Measurements from ENCODE around the gene ANKRD11.
A peak's percentile ranks its signal among the peaks of the same experiment; 100 is the strongest.

ANKRD11 gene

DNA sequence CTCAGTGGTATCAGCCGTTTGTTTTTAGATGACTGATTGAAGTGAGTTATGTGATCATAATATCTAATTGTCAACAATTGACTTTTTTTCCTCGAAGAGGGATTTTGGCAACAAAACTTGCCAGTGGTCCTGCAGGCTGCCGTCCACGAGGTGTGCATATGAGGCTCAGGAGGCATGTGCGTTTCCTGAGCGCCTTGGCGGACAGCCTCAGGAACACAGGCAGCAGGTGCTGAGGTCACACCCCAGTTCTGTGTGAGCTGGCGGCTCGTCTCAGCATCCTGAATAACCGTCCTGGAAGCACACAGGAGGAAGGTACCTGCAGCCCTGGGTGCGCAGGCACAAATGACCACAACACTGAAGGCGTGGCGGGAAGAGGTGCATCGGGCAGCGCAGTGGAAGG lies 29.5 kb upstream of the ANKRD11 start:
- no peak for DNase-seq (ENCODE audit: low read depth)
- TF ChIP-seq, protein P1, sequence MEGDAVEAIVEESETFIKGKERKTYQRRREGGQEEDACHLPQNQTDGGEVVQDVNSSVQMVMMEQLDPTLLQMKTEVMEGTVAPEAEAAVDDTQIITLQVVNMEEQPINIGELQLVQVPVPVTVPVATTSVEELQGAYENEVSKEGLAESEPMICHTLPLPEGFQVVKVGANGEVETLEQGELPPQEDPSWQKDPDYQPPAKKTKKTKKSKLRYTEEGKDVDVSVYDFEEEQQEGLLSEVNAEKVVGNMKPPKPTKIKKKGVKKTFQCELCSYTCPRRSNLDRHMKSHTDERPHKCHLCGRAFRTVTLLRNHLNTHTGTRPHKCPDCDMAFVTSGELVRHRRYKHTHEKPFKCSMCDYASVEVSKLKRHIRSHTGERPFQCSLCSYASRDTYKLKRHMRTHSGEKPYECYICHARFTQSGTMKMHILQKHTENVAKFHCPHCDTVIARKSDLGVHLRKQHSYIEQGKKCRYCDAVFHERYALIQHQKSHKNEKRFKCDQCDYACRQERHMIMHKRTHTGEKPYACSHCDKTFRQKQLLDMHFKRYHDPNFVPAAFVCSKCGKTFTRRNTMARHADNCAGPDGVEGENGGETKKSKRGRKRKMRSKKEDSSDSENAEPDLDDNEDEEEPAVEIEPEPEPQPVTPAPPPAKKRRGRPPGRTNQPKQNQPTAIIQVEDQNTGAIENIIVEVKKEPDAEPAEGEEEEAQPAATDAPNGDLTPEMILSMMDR (conservative IDR thresholded peaks at IDR 0.05; ENCODE audit: low read depth, low read length): no peak
- H3K4me3 ChIP-seq (ENCODE audit: low read depth, low read length): no peak overlapping the region

DNA sequence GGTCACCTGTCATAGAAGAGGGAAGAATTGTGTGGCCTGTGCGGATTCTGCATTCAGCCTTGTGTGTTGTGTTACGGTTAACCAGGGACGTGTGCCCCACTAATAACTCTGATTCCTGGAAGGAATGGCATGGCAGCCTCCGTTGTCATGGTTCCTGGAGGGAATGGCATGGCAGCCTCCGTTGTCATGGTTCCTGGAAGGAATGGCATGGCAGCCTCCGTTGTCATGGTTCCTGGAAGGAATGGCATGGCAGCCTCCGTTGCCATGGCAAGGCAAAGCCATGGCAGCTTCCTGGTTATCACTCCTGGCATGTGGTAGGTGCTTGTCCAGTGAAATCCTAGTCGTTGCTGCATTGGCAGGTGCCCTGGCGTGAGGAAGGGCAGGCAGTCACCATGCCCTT lies 26.8 kb upstream of the ANKRD11 start:
- TF ChIP-seq, protein P1 (conservative IDR thresholded peaks at IDR 0.05; ENCODE audit: low read depth, low read length): no peak
- H3K4me3 ChIP-seq (ENCODE audit: low read depth, low read length): no peak overlapping the region
- DNase-seq (ENCODE audit: low read depth): no peak

DNA sequence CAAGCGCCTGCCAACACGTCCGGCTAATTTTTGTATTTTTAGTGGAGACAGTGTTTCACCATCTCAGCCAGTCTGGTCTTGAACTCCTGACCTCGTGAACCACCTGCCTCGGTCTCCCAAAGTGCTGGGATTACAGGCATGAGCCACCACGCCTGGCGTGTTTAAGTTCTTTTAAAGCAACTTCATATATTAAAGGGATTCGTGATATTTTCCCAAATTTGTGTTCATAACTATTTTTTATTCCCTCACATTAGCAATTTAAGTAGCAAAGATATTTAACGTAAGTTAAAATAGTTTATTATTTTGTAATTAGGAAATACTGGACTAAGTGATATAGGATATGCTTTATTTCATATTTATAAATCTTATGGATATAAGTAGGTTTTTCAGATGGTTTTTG lies 22.1 kb upstream of the ANKRD11 start:
- TF ChIP-seq, protein P1 (conservative IDR thresholded peaks at IDR 0.05; ENCODE audit: low read depth, low read length): no peak
- DNase-seq (ENCODE audit: low read depth): no peak
- H3K4me3 ChIP-seq (ENCODE audit: low read depth, low read length): no peak overlapping the region

DNA sequence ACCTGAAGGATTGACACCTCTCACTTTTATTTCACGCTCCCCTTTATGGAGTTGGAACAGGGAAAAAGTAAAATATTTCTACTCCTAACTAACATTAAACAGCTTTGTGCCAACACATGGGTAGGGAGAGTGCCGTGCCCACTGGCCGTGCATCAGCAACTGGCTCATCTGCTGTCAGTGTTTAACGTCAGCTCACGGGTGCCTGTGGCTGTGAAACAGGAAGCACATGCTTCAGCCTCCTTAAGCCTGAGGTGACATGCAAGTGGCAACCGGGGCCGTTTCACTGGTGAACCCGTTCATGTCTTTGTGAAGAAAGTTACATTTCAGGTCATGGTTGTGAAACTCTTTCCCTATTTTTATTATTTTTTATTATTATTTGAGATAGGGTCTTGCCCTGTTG lies 21.0 kb upstream of the ANKRD11 start:
- H3K4me3 ChIP-seq (ENCODE audit: low read depth, low read length): no peak overlapping the region
- TF ChIP-seq, protein P1 (conservative IDR thresholded peaks at IDR 0.05; ENCODE audit: low read depth, low read length): no peak
- no peak for DNase-seq (ENCODE audit: low read depth)

DNA sequence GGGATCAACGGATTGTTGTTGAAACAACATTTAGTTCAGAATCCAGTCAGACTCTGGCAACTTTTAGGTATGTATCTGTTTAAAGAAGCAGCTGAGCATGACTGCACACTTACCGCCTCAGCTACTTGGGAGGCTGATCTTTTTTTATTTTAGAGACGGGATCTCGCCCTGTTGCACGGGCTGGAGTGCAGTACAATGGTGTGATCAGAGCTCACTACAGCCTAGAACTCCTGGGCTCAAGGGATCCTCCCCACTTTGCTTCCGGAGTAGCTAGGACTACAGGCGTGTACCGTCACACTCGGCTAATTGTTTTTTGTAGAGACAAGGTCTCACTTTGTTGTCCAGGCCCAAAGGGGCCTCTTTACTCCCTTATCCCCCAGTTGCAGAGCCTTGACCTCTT lies 20.2 kb upstream of the ANKRD11 start:
- no peak overlapping the region for H3K4me3 ChIP-seq (ENCODE audit: low read depth, low read length)
- no peak for DNase-seq (ENCODE audit: low read depth)
- TF ChIP-seq, protein P1 (conservative IDR thresholded peaks at IDR 0.05; ENCODE audit: low read depth, low read length): no peak

DNA sequence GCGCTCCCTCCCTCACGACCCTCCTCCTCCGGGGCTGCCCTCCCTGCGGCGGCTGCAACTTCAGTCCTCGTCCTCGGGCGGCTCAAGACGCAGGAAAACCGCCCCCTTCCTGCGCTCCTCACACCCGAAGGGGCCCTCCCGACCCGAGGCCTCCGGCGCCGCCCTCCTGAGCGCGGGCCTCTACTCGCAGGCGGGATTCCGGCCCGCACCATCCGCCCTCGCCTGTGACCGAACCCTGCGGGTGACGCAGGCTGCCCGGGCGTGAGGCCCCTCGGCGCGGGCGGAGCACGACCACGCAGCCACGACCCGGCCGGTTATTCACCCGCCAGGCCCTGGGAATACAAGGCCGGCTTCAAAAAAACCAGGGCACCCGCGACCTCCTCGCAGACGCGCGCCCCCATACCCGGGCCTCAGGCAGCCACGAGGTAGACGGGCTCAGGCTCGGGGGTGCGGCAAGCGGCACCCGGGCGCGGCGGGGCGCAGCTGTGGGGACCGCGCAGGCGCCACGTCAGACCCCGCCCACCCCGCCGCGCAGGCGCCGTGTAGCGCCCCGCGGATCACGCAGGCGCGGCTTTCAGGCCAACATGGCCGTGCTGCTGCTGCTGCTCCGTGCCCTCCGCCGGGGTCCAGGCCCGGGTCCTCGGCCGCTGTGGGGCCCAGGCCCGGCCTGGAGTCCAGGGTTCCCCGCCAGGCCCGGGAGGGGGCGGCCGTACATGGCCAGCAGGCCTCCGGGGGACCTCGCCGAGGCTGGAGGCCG lies 17.7 kb upstream of the ANKRD11 start, which contains the start of gene SPG7:
TSS of gene SPG7 (plus strand) at position 570 of the 757 bp plus-strand sequence. CDS start at position 585, 15 bp downstream.
- peak; percentile 90 for DNase-seq (ENCODE audit: low read depth)
- H3K4me3 ChIP-seq (ENCODE audit: low read depth, low read length): peak within 1 kb of the TSS; percentile 86

More for the DNA sequence above, 17.7 kb upstream of the ANKRD11 start, which contains the start of gene SPG7:
- TF ChIP-seq, protein P1 (conservative IDR thresholded peaks at IDR 0.05; ENCODE audit: low read depth, low read length): no peak

All from choroid plexus epithelial cell (primary cell).